Stimulated activated CD4-positive, alpha-beta T cell treated with anti-CD3 and anti-CD28 coated beads, Interleukin-4, amount 100 ng/mL, for 48 hours (primary cell): ENCODE data around the gene ZNF677.
"Not testable (repeated sequence)": the region's sequence is repeated elsewhere in the genome, so short reads cannot be mapped to it uniquely, and the experiment has no call there.

Experiments used
- DNase-seq, 2 donors: peaks; one replicate each; pipeline ENCODE4 v3.0.0-alpha.2; 2020; ENCODE audit warnings: low read depth in 2 of 2

The ZNF677 gene

DNA sequence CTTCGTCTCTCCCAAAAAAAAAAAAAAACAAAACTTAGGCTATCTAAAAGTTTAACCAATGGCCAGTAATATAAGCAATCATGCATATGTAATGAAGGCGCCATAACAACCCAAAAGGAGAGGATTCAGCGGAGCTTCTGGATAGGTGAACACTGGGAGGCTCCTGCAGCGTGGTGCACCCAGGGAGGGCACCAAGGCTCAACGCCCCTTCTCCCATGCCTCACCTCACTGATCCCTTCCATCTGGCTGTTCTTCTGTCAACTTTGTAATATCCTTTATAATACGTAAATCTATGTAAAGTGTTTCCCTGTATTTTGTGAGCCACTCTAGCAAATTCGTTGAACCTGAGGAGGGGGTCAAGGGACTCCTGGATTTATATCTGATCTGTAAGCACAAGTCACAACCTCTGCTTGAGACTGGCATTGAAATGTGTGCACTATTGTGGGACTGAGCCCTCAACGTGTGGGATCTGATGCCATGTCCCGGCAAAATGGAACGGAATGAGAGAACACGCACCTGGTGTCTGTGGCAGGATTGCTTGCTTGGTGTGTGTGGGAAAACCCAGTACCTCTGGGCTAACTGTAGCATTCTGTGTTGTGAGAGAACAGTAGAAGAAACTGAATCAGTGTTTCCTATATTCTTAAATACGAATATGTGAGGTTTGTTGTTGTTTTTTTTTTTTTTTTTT lies 61.0 kb downstream of the ZNF677 start:
- no peak for DNase-seq

DNA sequence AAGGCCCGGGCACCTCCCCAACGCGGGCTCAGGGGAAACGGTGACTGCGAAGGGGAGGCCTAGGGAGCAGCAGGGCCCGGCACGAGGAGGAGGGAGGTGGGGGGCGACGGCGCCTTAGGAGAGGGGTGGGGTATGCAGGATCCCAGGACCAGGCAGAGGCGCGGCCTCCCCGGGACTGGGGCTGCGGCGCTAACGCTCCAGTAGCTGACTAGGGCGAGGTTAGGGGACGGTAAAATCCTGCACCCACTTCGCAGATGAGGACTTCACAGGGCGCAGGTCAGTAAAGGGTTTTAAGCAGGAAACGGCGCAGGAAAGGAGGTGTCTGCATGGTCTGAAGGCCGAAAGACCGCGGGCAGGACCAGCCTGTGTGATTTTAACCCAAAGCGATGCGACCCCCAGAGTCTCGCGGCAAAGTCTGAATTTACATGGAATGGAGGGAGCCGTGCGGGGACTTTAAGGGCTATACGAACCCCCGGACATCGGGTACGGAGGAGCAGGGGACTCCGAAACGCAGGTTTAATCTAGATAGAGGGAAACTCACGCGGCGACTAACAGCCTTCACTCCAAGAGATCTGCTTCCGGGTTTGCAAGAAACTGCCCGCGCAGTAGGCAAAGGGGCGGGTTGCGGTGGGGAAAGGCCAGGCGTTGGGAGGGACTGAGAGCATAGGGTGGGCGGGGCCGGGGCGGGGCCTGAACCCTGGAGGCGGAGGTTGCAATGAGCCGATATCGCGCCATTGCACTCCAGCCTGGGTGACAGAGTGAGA lies 61.7 kb downstream of the ZNF677 start, which contains the start of gene ZNF665:
Gene ZNF665 (minus strand): TSS at position 588 of the 764 bp plus-strand sequence. CDS start 10,460 bp downstream, outside the sequence.
- peak; percentile 63 to 64 for DNase-seq

DNA sequence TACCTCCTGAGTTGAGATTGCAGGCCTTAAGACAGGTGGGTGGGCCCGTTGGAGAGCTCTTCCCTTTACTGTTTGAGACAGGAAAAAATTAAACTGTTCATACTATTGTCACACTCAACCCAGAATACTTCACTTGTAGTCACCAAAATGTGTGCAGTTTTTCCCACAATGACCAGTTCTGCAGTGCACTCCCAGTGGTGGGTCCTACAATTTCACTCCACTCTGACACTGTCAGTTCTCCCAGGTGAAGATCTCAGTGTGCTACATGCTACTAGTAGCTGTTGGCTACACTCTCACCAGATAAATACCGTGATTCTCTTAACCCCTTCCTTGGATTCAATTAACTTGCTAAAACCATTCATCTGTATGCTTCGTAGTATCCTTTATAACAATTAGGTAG lies 64.4 kb downstream of the ZNF677 start:
- no peak for DNase-seq

- DNase-seq = not testable (repeated sequence)
These were observed 64.9 kb downstream of the ZNF677 start for GRCh38 chr19:53189691-53190198.
